ENCODE results near the gene PIP4K2B.
"Not testable (repeated sequence)": the region's sequence is repeated elsewhere in the genome, so short reads cannot be mapped to it uniquely, and the experiment has no call there.

PIP4K2B gene

GRCh38 chr17:38799501-38800236 is at the start of gene PIP4K2B:
Gene PIP4K2B (minus strand): TSS chr17:38799556. CDS start chr17:38799424, 132 bp downstream.
- peak; percentile 99 for DNase-seq

GRCh38 chr17:38848557-38848891 is 49.2 kb upstream of the PIP4K2B start:
- no peak for DNase-seq

- DNase-seq = peak; percentile 20
These were observed 45.0 kb upstream of the PIP4K2B start for GRCh38 chr17:38844261-38844757.

- no peak for DNase-seq
These were observed 26.4 kb upstream of the PIP4K2B start for GRCh38 chr17:38825762-38826247.

- peak; percentile 93 for DNase-seq
These were observed 25.8 kb upstream of the PIP4K2B start, which contains the start of gene CWC25 for GRCh38 chr17:38824899-38825761. Gene CWC25 (minus strand): TSS chr17:38825321. CDS start chr17:38825183, 138 bp downstream.

GRCh38 chr17:38815576-38816193 is 16.3 kb upstream of the PIP4K2B start:
- no peak for DNase-seq

- no peak for DNase-seq
These were observed 10.5 kb upstream of the PIP4K2B start for GRCh38 chr17:38809828-38810227.

GRCh38 chr17:38800237-38800760 is 943 bp upstream of the PIP4K2B start:
- DNase-seq = no peak

- DNase-seq = peak; percentile 32
These were observed 499 bp downstream of the PIP4K2B start for GRCh38 chr17:38798614-38799500.

- DNase-seq = no peak
These were observed 1.5 kb downstream of the PIP4K2B start for GRCh38 chr17:38797828-38798227.

- DNase-seq = no peak
These were observed 2.2 kb downstream of the PIP4K2B start for GRCh38 chr17:38797158-38797490.

GRCh38 chr17:38796451-38797157 is 2.8 kb downstream of the PIP4K2B start:
- no peak for DNase-seq

- no peak for DNase-seq
These were observed 5.1 kb downstream of the PIP4K2B start for GRCh38 chr17:38794221-38794620.

GRCh38 chr17:38791162-38791561 is 8.2 kb downstream of the PIP4K2B start:
- no peak for DNase-seq

- DNase-seq = not testable (repeated sequence)
These were observed 9.1 kb downstream of the PIP4K2B start for GRCh38 chr17:38790148-38790707.

GRCh38 chr17:38789185-38789584 is 10.2 kb downstream of the PIP4K2B start:
- DNase-seq = no peak

GRCh38 chr17:38787999-38788398 is 11.4 kb downstream of the PIP4K2B start:
- DNase-seq = not testable (repeated sequence)

- no peak for DNase-seq
These were observed 13.0 kb downstream of the PIP4K2B start for GRCh38 chr17:38786372-38786771.

- DNase-seq = no peak
These were observed 16.1 kb downstream of the PIP4K2B start for GRCh38 chr17:38783227-38783626.

- DNase-seq = no peak
These were observed 19.2 kb downstream of the PIP4K2B start for GRCh38 chr17:38779965-38780752.
